GM12878 (cell line): ENCODE results near the gene DIAPH2. TPM values are rescaled to one million over a fixed set of nuclear protein-coding genes. Genes with fewer than 3 reads are reported as not detected.

Experiments
- BHLHE40 ChIP-seq, 2 experiments: fragments of 450-650 bp in 1 of 2; IDR thresholded peaks; 2 replicates each; pipeline ENCODE4 v1.6.1; 2011 to 2017; ENCODE audit warnings: low read depth in 2 of 2, borderline replicate concordance in 1 of 2, improper control_type of control experiment in 1 of 2, low read length in 1 of 2, mild to moderate bottlenecking in 1 of 2
- DPF2 ChIP-seq: fragments of 450-650 bp; IDR thresholded peaks from 2 replicates; pipeline ENCODE4 v1.6.1; 2017; ENCODE audit warnings: mild to moderate bottlenecking
- EED ChIP-seq: sonication (generic); IDR thresholded peaks from 2 replicates; pipeline ENCODE4 v1.6.1; 2016; ENCODE audit warnings: antibody characterized with exemption, low read depth
- EP300 ChIP-seq, 2 experiments: fragments of 150-350 bp in 1 of 2; IDR thresholded peaks; 2 replicates each; pipeline ENCODE4 v1.6.1; 2011 to 2012; ENCODE audit warnings: low read depth in 2 of 2, low read length in 2 of 2, borderline replicate concordance in 1 of 2, improper control_type of control experiment in 1 of 2, inconsistent platforms in 1 of 2; ENCODE audit not compliant: control insufficient read depth in 1 of 2
- ETV6 ChIP-seq, 2 experiments: fragments of 450-650 bp in 1 of 2; IDR thresholded peaks in 1 of 2; conservative IDR thresholded peaks in 1 of 2; 2 replicates each; pipeline ENCODE4 v1.6.1; 2014; ENCODE audit warnings: antibody characterized with exemption in 1 of 2, borderline replicate concordance in 1 of 2, low read depth in 1 of 2, mild to moderate bottlenecking in 1 of 2, moderate library complexity in 1 of 2
- IRF4 ChIP-seq: IDR thresholded peaks from 2 replicates; pipeline ENCODE4 v1.6.1; 2011; ENCODE audit warnings: low read depth, low read length
- KDM1A ChIP-seq: fragments of 200-600 bp; sonication (generic); IDR thresholded peaks from 2 replicates; pipeline ENCODE4 v1.6.1; 2016; ENCODE audit warnings: borderline replicate concordance
- MTA2 ChIP-seq: fragments of 450-650 bp; IDR thresholded peaks from 2 replicates; pipeline ENCODE4 v1.6.1; 2016; ENCODE audit warnings: low read depth, mild to moderate bottlenecking, moderate library complexity
- MTA3 ChIP-seq: IDR thresholded peaks from 2 replicates; pipeline ENCODE4 v1.6.1; 2012; ENCODE audit warnings: low read length, inconsistent platforms, borderline replicate concordance
- NR2C1 ChIP-seq: fragments of 450-650 bp; IDR thresholded peaks from 2 replicates; pipeline ENCODE4 v1.6.1; 2017; ENCODE audit warnings: antibody characterized with exemption, mild to moderate bottlenecking, moderate library complexity
- ZNF274 ChIP-seq: IDR thresholded peaks from one replicate; pipeline ENCODE4 v1.8.0; 2011; ENCODE audit not compliant: insufficient read length, insufficient read depth
- polyA plus RNA-seq, 11 experiments: library from polyadenylated mRNA; depleted of rRNA in 4 of 11; unstranded in 6 of 11; stranded (reverse) in 5 of 11; fragments of >200 nt; fragmentation: Nextera tagmentation in 4 of 11; fragmentation: Illumina TruSeq in 1 of 11; extraction: Ambion mirVana in 4 of 11; extraction: Trizol in 1 of 11; gene quantifications; 1 replicate in 1 of 11; 2 replicates in 10 of 11; pipeline versions ENCODE4 v1.2.1 to v1.2.3, GENCODE V29; 2011 to 2016; ENCODE audit warnings: inconsistent platforms in 2 of 11, missing spikeins in 2 of 11, low read depth in 1 of 11
- total RNA-seq, 4 experiments: library from RNA; depleted of rRNA in 3 of 4; stranded (reverse); fragments of >200 nt in 3 of 4; fragmentation: Illumina TruSeq in 1 of 4; extraction: Trizol in 1 of 4; gene quantifications; 2 replicates each; pipeline versions ENCODE4 v1.2.1 to v1.2.3, GENCODE V29; 2013 to 2021
- TF ChIP-seq, protein P1 (sequence below): fragments of 450-650 bp; IDR thresholded peaks from 2 replicates; pipeline ENCODE4 v1.6.1; 2017; ENCODE audit warnings: mild to moderate bottlenecking, moderate library complexity
- TF ChIP-seq, protein P2 (sequence below): IDR thresholded peaks from 2 replicates; pipeline ENCODE4 v1.6.1; 2012; ENCODE audit warnings: improper control_type of control experiment, low read depth, low read length; ENCODE audit not compliant: insufficient replicate concordance
- TF ChIP-seq, protein P3 (sequence below): fragments of 450-650 bp; IDR thresholded peaks from 2 replicates; pipeline ENCODE4 v1.6.1; 2017; ENCODE audit warnings: borderline replicate concordance

DIAPH2 gene
- total and polyA plus RNA-seq, 10 of the 15 experiments (the other 5 are each of a cell fraction or from before 2014, with no cell fraction given) = 2.2 to 16.6 (median 8.8) TPM

DNA sequence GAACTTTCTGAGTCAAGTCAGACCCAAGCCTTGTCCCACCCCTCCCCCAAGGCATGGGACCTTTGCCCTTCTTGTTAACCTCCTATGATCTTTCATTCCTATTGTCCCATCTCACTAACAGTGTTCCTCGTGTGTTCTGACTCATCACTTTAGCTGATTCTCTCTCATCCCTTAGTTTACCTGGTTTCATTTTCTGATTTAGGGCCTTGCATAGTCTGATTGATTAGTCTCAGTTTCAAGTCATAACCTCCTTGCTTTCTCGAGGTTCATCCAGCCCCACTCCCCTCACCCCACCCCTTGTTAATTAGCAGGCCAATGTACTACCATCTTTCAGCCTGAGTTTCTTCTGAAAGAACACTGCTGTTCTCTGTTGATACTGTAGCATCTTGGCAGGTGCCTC lies 716.5 kb downstream of the DIAPH2 start (continued):
- TF ChIP-seq, protein P1, sequence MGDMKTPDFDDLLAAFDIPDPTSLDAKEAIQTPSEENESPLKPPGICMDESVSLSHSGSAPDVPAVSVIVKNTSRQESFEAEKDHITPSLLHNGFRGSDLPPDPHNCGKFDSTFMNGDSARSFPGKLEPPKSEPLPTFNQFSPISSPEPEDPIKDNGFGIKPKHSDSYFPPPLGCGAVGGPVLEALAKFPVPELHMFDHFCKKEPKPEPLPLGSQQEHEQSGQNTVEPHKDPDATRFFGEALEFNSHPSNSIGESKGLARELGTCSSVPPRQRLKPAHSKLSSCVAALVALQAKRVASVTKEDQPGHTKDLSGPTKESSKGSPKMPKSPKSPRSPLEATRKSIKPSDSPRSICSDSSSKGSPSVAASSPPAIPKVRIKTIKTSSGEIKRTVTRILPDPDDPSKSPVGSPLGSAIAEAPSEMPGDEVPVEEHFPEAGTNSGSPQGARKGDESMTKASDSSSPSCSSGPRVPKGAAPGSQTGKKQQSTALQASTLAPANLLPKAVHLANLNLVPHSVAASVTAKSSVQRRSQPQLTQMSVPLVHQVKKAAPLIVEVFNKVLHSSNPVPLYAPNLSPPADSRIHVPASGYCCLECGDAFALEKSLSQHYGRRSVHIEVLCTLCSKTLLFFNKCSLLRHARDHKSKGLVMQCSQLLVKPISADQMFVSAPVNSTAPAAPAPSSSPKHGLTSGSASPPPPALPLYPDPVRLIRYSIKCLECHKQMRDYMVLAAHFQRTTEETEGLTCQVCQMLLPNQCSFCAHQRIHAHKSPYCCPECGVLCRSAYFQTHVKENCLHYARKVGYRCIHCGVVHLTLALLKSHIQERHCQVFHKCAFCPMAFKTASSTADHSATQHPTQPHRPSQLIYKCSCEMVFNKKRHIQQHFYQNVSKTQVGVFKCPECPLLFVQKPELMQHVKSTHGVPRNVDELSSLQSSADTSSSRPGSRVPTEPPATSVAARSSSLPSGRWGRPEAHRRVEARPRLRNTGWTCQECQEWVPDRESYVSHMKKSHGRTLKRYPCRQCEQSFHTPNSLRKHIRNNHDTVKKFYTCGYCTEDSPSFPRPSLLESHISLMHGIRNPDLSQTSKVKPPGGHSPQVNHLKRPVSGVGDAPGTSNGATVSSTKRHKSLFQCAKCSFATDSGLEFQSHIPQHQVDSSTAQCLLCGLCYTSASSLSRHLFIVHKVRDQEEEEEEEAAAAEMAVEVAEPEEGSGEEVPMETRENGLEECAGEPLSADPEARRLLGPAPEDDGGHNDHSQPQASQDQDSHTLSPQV = no peak
- TF ChIP-seq EP300 (IDR thresholded peaks at IDR 0.05; ENCODE audit: borderline replicate concordance in 1 of 2, control insufficient read depth in 1 of 2, low read depth in 2 of 2, low read length in 2 of 2) (peak in 1 of 2 experiments; percentile 59; a peak in 1 of 4 replicates), KDM1A (no peak), DPF2 (peak; percentile 27; the same call in 1 of the 2 replicates), ETV6 (conservative IDR thresholded peaks at IDR 0.05 in 1 of 2, IDR thresholded peaks at IDR 0.05 in 1 of 2; ENCODE audit: borderline replicate concordance in 1 of 2, low read depth in 1 of 2) (no peak), MTA2 (peak; percentile 82), IRF4 (peak; percentile 56; the same call in 1 of the 2 replicates), MTA3 (no peak), ZNF274 (no peak), EED (peak; percentile 75), NR2C1 (no peak), BHLHE40 (IDR thresholded peaks at IDR 0.05; ENCODE audit: borderline replicate concordance in 1 of 2, low read depth in 2 of 2, low read length in 1 of 2) (no peak)
- TF ChIP-seq, protein P2, sequence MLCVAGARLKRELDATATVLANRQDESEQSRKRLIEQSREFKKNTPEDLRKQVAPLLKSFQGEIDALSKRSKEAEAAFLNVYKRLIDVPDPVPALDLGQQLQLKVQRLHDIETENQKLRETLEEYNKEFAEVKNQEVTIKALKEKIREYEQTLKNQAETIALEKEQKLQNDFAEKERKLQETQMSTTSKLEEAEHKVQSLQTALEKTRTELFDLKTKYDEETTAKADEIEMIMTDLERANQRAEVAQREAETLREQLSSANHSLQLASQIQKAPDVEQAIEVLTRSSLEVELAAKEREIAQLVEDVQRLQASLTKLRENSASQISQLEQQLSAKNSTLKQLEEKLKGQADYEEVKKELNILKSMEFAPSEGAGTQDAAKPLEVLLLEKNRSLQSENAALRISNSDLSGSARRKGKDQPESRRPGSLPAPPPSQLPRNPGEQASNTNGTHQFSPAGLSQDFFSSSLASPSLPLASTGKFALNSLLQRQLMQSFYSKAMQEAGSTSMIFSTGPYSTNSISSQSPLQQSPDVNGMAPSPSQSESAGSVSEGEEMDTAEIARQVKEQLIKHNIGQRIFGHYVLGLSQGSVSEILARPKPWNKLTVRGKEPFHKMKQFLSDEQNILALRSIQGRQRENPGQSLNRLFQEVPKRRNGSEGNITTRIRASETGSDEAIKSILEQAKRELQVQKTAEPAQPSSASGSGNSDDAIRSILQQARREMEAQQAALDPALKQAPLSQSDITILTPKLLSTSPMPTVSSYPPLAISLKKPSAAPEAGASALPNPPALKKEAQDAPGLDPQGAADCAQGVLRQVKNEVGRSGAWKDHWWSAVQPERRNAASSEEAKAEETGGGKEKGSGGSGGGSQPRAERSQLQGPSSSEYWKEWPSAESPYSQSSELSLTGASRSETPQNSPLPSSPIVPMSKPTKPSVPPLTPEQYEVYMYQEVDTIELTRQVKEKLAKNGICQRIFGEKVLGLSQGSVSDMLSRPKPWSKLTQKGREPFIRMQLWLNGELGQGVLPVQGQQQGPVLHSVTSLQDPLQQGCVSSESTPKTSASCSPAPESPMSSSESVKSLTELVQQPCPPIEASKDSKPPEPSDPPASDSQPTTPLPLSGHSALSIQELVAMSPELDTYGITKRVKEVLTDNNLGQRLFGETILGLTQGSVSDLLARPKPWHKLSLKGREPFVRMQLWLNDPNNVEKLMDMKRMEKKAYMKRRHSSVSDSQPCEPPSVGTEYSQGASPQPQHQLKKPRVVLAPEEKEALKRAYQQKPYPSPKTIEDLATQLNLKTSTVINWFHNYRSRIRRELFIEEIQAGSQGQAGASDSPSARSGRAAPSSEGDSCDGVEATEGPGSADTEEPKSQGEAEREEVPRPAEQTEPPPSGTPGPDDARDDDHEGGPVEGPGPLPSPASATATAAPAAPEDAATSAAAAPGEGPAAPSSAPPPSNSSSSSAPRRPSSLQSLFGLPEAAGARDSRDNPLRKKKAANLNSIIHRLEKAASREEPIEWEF = peak; percentile 36
- TF ChIP-seq, protein P3, sequence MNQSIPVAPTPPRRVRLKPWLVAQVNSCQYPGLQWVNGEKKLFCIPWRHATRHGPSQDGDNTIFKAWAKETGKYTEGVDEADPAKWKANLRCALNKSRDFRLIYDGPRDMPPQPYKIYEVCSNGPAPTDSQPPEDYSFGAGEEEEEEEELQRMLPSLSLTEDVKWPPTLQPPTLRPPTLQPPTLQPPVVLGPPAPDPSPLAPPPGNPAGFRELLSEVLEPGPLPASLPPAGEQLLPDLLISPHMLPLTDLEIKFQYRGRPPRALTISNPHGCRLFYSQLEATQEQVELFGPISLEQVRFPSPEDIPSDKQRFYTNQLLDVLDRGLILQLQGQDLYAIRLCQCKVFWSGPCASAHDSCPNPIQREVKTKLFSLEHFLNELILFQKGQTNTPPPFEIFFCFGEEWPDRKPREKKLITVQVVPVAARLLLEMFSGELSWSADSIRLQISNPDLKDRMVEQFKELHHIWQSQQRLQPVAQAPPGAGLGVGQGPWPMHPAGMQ = no peak
